CD1c-positive myeloid dendritic cell (primary cell): ENCODE results near the gene FCHSD2.
"Not testable (repeated sequence)": the region's sequence is repeated elsewhere in the genome, so short reads cannot be mapped to it uniquely, and the experiment has no call there.

Source experiments
- DNase-seq: peaks from one replicate; pipeline ENCODE4 v3.0.0-alpha.2; 2016; ENCODE audit errors: extremely low spot score

FCHSD2 gene

GRCh38 chr11:73151416-73151815 is 9.3 kb upstream of the FCHSD2 start:
- DNase-seq, result no peak

DNA sequence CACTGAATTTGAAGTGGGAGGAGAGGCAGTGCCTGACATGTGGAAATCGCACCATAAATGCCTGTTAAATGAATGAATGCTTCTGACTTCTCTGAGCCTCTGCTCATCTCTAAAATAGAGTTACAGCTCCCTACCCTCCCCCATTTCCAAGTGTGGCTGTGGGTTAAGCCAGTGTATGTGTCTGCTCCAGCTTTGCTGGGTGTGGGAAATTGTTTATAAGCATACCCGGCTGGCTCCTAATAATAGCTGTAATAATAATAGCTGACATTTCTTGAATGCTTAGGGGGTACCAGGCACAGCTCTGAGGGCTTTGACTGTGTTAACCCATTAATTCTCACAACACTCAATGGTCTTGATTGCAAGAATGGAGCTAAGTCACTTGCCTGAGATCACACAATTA is 7.0 kb upstream of the FCHSD2 start:
- no peak for DNase-seq

DNA sequence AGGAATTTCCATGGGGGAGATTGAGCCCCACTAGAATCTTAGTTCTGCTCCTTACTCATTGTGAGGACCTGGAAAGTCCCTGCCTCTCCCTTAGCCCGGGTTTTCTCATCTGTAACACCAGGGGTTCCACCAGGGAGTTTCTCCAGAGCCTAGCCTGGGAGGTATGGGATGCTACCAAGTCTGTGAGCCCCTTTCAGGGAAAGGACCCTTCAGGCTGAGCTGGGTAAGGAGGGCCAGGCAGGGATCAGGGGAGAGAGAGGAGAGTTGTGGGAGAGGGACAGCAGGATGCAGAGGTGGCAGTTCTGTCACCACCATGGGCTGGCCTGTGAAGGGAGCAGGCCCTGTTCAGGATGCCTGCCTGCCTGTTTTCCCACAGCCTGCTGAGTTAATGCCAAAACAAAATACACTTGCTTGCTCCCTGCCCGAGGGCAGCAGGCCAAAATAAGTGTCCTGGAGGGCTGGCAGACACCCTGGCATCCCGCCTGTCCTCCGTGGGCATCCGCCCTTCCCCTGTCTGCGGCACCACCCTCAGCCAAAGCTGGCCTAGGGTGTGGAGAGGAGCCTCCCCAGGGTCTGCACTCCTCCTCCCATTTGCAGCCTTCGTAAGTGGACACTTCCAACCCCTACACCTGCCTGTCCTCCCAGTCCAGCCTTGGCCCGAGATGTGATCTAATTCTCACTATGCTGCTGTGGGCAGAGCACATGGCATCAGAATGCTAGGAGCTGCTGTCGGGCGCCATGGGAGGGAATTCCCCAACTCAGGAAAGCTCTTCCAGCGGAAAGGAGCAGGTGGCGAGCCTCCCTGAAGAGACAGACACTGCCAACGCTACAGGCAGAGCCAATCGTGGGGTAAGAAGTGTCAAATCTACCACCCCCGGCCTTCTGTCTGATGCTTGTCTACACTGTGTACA is 5.9 kb upstream of the FCHSD2 start:
- peak; percentile 49 for DNase-seq

GRCh38 chr11:73145986-73146575 is 4.0 kb upstream of the FCHSD2 start:
- DNase-seq, result no peak

GRCh38 chr11:73143126-73143838 is 1.2 kb upstream of the FCHSD2 start:
- DNase-seq, result peak; percentile 83

GRCh38 chr11:73141309-73142127 is 600 bp downstream of the FCHSD2 start:
- DNase-seq, result peak; percentile 58

GRCh38 chr11:73141031-73141308 is 1.1 kb downstream of the FCHSD2 start:
- peak; percentile 44 for DNase-seq

- no peak for DNase-seq
Measured at GRCh38 chr11:73140213-73141030, 1.7 kb downstream of the FCHSD2 start.

- DNase-seq, result no peak
Measured at GRCh38 chr11:73139476-73140198, 2.5 kb downstream of the FCHSD2 start.

DNA sequence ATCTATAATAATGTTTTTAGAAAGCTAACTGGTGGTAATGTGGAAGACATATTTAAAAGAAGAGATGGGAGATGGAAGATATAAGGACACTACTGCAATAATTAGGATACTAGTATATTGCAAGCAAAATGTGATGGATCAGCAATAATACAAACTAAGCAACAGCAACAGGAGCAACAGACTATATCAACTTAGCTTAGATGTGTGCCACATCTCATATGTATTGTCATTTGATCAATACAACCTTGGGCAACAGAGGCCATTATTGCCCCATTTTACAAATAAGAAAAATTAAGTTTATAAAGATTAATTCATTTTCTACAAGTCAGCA is 4.2 kb downstream of the FCHSD2 start:
- DNase-seq, result no peak

GRCh38 chr11:73137262-73137943 is 4.7 kb downstream of the FCHSD2 start:
- peak; percentile 34 for DNase-seq

DNA sequence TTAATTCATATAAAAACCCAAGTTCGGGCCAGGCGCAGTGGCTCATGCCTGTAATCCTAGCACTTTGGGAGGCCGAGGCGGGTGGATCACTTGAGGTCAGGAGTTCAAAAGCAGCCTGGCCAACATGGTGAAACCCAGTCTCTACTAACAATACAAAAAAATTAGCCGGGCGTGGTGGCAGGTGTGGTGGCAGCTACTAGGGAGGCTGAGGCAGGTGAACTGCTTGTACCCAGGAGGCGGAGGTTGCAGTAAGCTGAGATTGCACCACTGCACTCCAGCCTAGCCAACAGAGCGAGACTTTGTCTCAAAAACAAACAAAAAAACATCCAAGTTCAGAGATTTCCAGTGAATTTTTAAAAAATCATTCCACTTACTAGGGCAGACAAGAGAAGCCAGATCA is 5.4 kb downstream of the FCHSD2 start:
- DNase-seq, result not testable (repeated sequence)

GRCh38 chr11:73135346-73136284 is 6.5 kb downstream of the FCHSD2 start:
- DNase-seq, result no peak

- not testable (repeated sequence) for DNase-seq
Measured at GRCh38 chr11:73132349-73132748, 9.8 kb downstream of the FCHSD2 start.

GRCh38 chr11:73130181-73130580 is 11.9 kb downstream of the FCHSD2 start:
- DNase-seq, result no peak

DNA sequence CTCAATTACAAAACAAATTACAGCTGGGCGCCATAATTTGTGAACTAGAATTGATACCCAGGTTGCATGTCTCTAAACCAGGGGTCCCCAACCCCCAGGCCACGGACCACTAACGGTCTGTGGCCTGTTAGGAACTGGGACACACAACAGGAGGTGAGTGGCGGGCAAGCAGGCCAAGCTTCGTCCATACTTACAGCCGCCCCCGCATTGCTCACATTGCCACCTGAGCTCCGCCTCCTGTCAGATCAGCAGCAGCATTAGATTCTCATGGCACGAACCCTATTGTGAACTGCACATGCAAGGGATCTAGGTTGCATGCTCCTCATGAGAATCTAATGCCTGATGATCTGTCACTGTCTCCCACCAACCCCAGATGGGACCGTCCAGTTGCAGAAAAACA is 12.9 kb downstream of the FCHSD2 start:
- no peak for DNase-seq

GRCh38 chr11:73126804-73127480 is 15.2 kb downstream of the FCHSD2 start:
- DNase-seq, result no peak

- no peak for DNase-seq
Measured at GRCh38 chr11:73124800-73125199, 17.3 kb downstream of the FCHSD2 start.
